ENCODE data around the gene EXOC4. TPM values are rescaled to one million over a fixed set of nuclear protein-coding genes. Genes with fewer than 3 reads are reported as not detected.

The EXOC4 gene
- total RNA-seq, 1 donor from 2014 or later, result 99.2 TPM

DNA sequence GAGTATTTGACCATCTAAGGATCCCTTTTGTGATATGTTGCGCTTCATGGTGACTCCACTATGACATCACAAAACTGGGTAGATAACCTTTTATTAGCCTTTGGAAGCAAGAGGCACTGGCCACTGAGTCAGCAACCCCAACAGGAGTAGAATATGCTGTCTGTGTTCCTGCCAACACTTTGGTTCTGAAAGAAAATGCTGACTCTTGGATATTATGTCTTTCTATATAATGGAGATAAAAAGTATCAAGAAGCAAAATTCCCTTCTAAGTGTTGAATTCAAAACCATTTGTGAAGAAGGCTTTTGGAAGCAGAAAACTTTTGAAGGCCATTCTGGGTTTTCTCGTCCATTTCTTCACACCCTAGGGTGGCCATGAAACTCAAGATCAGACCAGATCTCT lies 528.0 kb downstream of the EXOC4 start:
- intact Hi-C loops (cut with DNase I), result no loop called here
- H3K27ac ChIP-seq, result no peak overlapping the region
- no peaks in the 10 kb centered on the region for H3K9me3 ChIP-seq
- no peaks in the 10 kb centered on the region for H3K27me3 ChIP-seq
- no peaks in the 10 kb centered on the region for H3K36me3 ChIP-seq
- no peak for DNase-seq (ENCODE audit: extremely low spot score in 2 of 2)
- H3K4me3 ChIP-seq, result no peak overlapping the region
- no peaks in the 10 kb centered on the region for H3K4me1 ChIP-seq
- TF ChIP-seq POLR2A (IDR thresholded peaks at IDR 0.05) (no peak), POLR2AphosphoS5 (IDR thresholded peaks at IDR 0.05; ENCODE audit: insufficient read depth in 1 of 2, low read depth in 1 of 2) (no peak)
- TF ChIP-seq, protein P1, sequence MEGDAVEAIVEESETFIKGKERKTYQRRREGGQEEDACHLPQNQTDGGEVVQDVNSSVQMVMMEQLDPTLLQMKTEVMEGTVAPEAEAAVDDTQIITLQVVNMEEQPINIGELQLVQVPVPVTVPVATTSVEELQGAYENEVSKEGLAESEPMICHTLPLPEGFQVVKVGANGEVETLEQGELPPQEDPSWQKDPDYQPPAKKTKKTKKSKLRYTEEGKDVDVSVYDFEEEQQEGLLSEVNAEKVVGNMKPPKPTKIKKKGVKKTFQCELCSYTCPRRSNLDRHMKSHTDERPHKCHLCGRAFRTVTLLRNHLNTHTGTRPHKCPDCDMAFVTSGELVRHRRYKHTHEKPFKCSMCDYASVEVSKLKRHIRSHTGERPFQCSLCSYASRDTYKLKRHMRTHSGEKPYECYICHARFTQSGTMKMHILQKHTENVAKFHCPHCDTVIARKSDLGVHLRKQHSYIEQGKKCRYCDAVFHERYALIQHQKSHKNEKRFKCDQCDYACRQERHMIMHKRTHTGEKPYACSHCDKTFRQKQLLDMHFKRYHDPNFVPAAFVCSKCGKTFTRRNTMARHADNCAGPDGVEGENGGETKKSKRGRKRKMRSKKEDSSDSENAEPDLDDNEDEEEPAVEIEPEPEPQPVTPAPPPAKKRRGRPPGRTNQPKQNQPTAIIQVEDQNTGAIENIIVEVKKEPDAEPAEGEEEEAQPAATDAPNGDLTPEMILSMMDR (IDR thresholded peaks at IDR 0.05), result no peak

DNA sequence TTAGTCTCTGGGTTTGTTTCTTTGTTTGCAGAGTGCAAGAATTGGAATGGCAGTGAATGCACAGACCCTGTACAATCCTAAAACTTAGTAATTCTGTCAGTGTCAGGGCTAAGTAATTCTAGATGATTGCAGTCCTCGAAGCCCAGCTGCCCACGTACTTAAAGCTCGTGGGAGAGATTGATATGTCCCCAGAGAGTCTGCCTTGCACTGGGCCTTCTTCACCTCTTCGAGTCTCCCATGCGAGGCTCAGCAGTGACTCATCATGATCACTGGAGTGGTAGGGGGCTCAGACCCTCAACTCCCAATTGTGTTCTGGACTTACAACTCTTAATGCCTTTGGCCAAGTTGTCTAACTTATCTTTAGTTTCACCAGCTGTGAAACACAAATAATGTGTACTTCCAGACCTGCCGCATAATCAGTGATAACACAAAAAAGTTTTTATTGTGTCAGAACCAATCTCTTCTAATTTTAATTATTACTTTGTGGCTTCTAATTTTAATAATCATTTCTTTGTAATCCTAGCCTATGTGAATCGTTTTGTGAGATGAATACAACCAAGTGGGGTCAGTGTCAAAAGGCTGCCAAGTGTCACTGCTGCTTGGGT lies 528.7 kb downstream of the EXOC4 start:
- intact Hi-C loops (cut with DNase I), result no loop called here
- H3K9me3 ChIP-seq, result no peaks in the 10 kb centered on the region
- H3K4me3 ChIP-seq, result no peak overlapping the region
- no peak overlapping the region for H3K27ac ChIP-seq
- no peak for DNase-seq (ENCODE audit: extremely low spot score in 2 of 2)
- no peaks in the 10 kb centered on the region for H3K36me3 ChIP-seq
- H3K27me3 ChIP-seq, result no peaks in the 10 kb centered on the region
- no peaks in the 10 kb centered on the region for H3K4me1 ChIP-seq
- TF ChIP-seq POLR2A (IDR thresholded peaks at IDR 0.05), result no peak
- TF ChIP-seq, protein P1 (IDR thresholded peaks at IDR 0.05), result no peak
- no peak for TF ChIP-seq POLR2AphosphoS5 (IDR thresholded peaks at IDR 0.05; ENCODE audit: insufficient read depth in 1 of 2, low read depth in 1 of 2)

DNA sequence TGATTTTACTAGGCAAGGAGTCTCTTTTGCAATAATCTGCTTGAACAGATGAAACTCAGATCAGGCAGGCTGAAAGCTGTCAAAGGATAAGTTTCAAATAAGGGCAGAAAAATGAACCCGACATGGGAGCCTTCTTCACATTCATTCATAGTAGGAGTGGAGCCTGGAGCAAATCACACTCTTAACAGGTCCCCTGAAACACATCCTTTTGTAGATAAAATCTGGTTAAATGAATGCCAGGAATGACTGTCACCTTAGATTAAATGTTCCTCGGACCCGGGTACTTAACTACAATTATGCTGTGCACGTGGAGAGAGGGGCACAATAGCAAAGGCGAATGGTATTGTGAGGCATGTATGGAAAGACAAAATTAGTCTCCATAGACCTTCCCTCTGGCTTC lies 529.6 kb downstream of the EXOC4 start:
- no peak overlapping the region for H3K4me3 ChIP-seq
- no peak for DNase-seq (ENCODE audit: extremely low spot score in 2 of 2)
- no peak overlapping the region for H3K27ac ChIP-seq
- H3K9me3 ChIP-seq, result no peaks in the 10 kb centered on the region
- no peaks in the 10 kb centered on the region for H3K36me3 ChIP-seq
- no peaks in the 10 kb centered on the region for H3K4me1 ChIP-seq
- TF ChIP-seq POLR2AphosphoS5 (IDR thresholded peaks at IDR 0.05; ENCODE audit: insufficient read depth in 1 of 2, low read depth in 1 of 2) (no peak), POLR2A (IDR thresholded peaks at IDR 0.05) (no peak)
- TF ChIP-seq, protein P1 (IDR thresholded peaks at IDR 0.05), result no peak
- intact Hi-C loops (cut with DNase I), result no loop called here
- no peaks in the 10 kb centered on the region for H3K27me3 ChIP-seq

DNA sequence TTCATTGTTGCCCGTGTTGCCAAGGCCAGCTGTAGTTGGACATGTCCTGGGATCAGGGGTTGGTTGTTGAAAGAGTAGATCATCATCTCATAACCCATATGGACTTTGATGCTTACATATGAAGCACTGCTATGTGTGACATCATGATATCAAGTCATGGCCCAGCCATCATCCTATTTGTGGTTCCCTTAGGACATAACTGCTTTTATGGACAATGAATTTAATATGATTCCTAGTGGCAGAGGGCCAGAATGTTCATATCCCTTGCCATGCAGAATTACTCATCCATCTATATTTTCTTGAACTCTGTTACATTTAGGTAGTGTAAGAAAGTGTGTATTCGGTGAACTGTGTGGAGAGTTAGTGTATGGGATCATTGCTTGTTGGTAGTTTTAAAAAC lies 530.4 kb downstream of the EXOC4 start:
- H3K9me3 ChIP-seq, result no peaks in the 10 kb centered on the region
- H3K4me1 ChIP-seq, result no peaks in the 10 kb centered on the region
- H3K27ac ChIP-seq, result no peak overlapping the region
- intact Hi-C loops (cut with DNase I), result no loop called here
- H3K4me3 ChIP-seq, result no peak overlapping the region
- no peaks in the 10 kb centered on the region for H3K36me3 ChIP-seq
- TF ChIP-seq POLR2AphosphoS5 (IDR thresholded peaks at IDR 0.05; ENCODE audit: insufficient read depth in 1 of 2, low read depth in 1 of 2) (no peak), POLR2A (IDR thresholded peaks at IDR 0.05) (no peak)
- TF ChIP-seq, protein P1 (IDR thresholded peaks at IDR 0.05), result no peak
- no peak for DNase-seq (ENCODE audit: extremely low spot score in 2 of 2)
- no peaks in the 10 kb centered on the region for H3K27me3 ChIP-seq

DNA sequence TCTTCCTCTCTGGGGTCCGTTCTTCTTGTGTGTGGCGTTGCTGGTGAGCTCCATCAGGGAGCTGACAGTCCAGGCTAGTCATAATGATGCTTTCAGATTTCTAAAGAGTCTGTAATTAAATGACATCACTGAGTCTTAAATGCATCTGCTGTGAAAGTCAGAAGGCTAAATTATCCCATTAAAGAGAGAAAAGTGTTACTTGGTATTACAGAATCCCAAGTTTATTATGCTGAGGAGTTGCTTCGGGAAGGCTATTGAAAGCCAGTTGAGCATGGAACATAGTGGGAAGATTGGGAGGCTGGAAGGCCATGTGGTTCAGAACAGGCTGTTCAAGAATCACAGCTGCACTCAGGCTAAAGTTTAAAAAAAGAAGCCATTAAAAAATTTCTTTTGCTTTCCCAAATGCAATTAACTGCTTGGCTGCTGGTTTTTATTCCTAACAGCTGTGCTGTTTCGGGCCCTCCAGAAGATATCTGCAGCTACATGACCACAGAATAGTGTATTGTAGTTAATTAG lies 531.7 kb downstream of the EXOC4 start:
- intact Hi-C loops (cut with DNase I), result no loop called here

More for the DNA sequence above, 531.7 kb downstream of the EXOC4 start:
- TF ChIP-seq POLR2AphosphoS5 (IDR thresholded peaks at IDR 0.05; ENCODE audit: insufficient read depth in 1 of 2, low read depth in 1 of 2), result no peak
- TF ChIP-seq, protein P1 (IDR thresholded peaks at IDR 0.05), result no peak
- TF ChIP-seq POLR2A (IDR thresholded peaks at IDR 0.05), result no peak
- no peak for DNase-seq (ENCODE audit: extremely low spot score in 2 of 2)
- H3K36me3 ChIP-seq, result no peaks in the 10 kb centered on the region
- H3K4me1 ChIP-seq, result no peaks in the 10 kb centered on the region
- no peak overlapping the region for H3K27ac ChIP-seq
- no peaks in the 10 kb centered on the region for H3K9me3 ChIP-seq
- no peaks in the 10 kb centered on the region for H3K27me3 ChIP-seq
- H3K4me3 ChIP-seq, result no peak overlapping the region

Measured in vagina (tissue), 2 donors.